Left hindlimb (tissue), 1 donor: Measurements from ENCODE around the gene TECTB.

Experiments
- DNase-seq: peaks from one replicate; pipeline ENCODE4 v3.0.0-alpha.2; 2018

The TECTB gene

GRCh38 chr10:112275512-112276245 is 7.5 kb upstream of the TECTB start:
- DNase-seq, result no peak

DNA sequence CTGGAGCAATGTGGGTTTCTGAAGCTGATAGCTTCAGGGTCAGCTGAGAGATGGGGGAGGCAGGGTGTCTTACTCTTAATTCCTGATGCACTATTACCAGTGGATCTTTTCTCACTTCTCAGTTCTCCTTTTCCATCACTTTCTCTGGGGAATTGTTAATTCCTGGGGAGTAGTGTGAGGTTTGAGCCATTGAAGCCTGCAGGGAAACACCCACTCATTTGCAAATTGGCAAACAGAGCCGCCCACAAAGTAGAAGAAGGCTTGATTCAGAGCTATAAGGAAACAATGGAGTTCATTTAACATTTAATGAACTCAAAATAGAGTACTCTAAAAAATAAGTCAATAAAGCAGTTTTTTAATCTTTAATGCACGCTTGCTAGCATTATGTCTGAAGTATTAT is 4.3 kb upstream of the TECTB start:
- DNase-seq, result no peak

GRCh38 chr10:112279433-112279832 is 3.8 kb upstream of the TECTB start:
- no peak for DNase-seq

- DNase-seq, result no peak
Observed at GRCh38 chr10:112280205-112280921, 2.8 kb upstream of the TECTB start.

DNA sequence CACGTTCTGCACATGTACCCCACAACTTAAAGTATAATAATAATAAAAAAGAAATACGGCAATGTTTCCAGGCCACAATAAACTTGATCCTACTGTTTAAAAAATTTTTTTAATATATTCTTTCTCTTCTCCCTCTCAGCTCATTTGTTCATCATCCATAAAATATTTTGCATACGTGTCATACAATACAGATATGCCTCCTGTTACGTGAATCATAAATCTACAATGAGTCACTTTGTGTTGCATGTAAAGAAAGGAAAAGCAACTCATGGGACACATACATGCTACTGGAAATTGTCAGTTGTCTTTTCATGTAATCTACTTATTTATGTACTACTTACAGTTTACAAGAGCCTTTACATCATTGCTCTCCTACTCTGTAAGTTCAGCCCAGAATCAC is 1.1 kb upstream of the TECTB start:
- DNase-seq, result no peak

DNA sequence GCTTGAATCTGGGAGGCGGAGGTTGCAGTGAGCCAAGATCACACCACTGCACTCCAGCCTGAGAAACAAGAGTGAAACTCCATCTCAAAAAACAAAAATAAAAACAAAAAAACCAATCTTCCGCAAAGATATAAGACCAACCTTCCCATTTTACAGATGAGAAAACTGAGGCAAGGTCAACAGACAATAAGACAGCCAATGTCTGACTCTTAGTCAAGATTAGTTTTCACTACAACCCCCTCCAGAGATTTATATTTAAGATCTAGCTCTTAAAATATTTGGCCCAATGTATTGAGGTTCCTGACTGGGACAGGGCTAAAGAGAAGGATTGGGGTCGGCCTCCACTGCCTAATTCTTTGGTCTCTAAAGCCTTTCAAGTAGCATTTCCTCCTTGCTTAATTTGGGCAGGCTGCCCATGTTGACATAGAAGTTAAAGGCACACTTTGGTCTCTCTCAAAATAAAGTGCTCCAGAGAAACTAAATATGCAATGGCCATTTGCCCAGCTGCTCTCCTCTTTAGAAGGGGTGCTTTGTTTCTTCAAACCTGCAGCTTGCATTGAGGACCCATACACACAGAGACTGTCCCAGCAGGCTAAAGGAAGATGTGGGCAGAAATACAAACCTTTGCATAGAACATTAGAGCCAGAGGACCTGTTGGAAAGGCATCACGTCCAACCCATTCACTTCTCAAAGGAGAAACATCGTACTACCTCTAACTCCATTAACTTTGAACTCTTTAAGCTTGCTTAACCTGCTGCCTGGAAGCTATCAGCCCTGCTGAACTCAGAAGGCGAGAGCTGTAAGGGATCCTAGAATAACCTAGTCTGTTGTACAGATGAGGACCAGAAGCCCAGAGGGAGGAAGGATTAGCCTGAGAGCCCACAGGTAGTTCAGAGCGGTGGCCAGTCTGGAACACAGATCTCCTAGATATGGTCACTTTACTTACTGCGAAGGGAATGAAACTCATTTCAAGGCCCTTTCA is 3.9 kb downstream of the TECTB start:
- no peak for DNase-seq

GRCh38 chr10:112287844-112288243 is 4.6 kb downstream of the TECTB start:
- DNase-seq, result peak; percentile 48

GRCh38 chr10:112288486-112288885 is 5.3 kb downstream of the TECTB start:
- DNase-seq, result no peak

GRCh38 chr10:112289373-112290053 is 6.3 kb downstream of the TECTB start:
- no peak for DNase-seq

DNA sequence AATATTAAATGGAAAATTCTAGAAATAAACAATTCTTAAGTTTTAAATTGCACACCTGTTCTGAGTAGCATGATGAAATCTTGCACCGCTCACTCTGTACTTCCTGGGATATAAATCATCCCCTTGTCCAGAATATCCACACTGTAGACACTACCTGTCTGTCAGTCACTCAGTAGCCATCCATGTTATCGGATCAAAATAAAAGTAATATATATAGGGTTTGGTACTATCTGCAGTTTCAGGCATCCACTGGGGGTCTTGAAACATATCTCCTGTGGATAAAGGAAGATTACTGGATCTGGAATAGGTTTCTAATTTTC is 6.8 kb downstream of the TECTB start:
- DNase-seq, result no peak

GRCh38 chr10:112294169-112294568 is 11.0 kb downstream of the TECTB start:
- DNase-seq, result no peak

DNA sequence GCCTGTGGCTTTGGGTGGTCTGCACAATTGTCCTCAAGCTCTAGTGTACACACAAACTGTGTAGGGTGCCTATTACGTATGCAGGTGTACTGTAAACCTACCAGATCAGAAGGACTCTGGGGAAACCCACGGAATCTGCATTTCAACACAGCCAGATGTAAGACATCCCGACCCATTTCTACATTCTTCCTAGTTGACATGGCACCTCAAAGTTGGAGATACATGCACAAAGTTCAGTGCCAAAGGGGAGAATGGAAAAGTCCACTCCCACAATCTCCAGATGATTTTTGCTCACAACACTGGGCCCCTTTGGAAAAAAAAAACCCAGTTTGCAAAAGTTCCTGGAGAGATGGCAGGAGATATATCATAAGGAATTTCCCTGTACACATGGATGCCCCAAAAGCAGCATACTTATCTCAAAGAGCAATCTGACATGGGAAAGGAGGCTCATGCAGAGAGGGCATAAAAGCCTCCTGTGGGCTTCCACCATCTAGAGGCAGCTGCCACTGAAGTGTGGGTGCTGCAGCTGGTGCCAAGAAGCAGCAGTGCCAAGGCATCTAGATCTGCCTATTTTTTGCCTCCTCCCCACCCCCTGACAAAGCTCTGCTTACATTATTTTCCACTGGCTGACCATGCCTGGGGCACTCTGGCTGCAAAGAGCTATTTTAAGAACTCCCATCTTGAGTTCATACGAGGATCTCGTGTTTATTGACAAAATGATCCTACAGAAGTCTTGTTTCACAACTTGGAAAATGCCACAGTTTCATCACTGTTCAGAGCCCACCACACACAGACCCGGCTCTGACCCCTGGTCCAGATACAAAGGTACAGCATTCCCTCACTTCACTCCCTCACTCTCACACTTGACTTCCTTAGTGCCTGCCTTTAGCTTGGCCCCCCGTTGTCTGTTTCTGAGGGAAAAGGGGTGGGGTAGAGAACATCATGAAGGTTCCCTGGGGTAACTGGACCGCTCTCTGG is 12.9 kb downstream of the TECTB start:
- no peak for DNase-seq

DNA sequence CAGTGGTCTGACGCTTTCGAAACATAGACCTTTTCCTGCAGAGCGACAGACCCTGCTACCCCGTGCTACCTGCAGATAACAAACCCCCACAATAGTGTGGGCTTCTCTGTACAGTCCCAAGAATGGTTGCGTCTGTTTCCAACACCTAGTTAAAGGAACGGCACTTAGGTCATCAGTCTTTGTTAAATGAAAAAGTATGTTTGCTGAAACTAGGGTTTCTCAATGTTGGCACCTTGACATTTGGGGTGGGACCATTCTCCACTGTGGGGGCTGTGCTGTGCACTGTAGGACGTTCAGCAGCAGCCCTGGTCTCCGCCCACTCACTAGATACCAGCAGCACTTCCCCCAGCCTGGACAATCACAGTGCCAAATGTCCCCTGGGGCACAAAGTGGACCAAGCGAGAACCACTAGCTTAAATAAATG is 13.7 kb downstream of the TECTB start:
- DNase-seq, result no peak

DNA sequence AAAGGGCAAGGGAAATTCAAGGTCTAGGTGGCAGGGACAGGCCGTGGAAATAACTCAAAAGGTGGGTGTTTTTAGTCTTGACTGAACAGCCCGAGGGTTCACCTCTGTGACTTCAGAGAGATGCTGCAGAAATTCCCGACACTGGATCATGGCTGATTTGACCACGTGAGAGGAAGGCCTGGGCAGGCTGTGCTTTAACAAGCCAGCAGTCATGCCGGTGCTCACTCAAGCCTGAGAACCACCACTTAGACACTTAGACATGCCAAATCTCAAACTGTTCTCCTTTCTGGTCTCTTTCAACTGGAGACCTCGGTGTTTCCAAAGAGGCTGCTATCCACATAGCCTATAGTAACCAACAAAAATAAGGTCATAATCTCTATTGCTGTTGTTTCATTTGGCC is 15.4 kb downstream of the TECTB start:
- DNase-seq, result no peak

DNA sequence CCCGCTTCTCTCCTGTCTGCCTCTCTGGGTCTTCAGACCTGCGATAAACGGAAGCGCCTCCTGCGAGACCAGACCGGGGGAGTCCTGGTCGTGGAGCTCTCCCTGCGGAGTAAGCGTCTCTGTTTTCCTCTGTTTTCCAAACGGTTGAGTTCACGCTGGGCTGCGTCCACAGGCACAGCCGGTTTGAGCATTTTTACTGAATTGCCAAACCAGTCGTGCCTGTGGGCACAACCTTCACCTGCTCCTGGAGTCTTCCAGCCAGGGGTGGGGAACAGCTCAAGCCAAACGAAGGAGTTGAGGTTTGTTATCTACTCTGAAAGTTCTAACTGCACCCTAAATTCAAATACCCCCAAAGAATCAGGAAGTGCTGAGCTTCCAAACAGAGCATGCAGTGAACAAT is 16.3 kb downstream of the TECTB start:
- no peak for DNase-seq

GRCh38 chr10:112302335-112302734 is 19.1 kb downstream of the TECTB start:
- DNase-seq, result no peak

DNA sequence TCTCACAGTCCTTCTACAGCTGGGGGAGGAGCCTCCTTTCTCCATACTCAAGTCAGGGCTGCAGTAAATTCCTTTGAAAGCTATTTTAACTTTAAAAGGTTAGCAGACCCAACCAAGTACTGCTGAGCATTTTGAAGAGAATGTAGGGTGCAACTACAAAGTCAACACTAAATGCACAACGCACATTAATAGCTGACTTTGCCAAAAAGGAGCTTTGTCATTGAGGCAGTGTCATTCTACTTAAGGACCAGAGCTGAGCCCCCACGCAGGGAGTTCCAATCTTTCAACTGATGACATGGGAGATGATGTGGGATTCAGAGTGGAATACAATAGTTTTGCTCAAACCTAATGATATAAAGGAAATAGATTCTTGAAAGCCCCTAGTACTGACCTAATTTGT is 20.3 kb downstream of the TECTB start:
- no peak for DNase-seq

- DNase-seq, result no peak
Observed at GRCh38 chr10:112304267-112304859, 21.2 kb downstream of the TECTB start.

DNA sequence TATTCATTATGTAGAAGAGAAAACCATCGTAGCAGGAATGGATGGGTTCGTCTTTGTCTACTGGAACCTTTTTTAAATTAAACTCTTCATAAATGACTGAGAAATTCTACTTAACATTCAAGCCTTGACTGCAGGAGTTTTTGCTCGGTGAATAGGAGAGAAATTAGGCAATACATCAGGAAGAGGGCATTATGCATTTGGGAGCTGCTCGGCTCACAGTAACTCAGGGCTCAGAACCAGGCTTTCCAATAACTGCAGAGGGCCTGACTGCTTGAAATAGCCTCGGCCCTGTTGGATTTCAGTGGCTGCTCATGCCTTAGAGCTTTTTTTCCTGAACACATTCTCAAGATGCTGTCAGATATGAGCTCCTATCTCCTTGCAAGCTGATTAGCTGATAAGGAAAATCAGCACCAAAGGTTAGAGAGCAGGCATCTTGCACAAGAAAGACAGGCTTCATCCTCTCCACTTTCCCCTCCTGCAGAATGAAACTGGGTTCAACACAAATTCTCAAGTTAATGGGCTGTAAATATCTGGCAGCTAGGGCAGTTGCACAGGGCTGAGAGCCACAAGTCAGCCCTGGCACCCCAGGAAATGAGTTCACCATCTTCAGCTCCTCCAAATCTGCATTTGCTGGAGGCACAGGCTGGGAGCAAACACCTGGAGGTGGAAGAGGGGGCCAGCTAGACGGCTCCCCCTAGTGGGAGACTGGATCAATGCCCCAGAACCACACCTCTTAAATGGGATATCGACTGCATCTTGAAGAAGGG is 24.3 kb downstream of the TECTB start:
- no peak for DNase-seq

- DNase-seq, result no peak
Observed at GRCh38 chr10:112308125-112308502, 24.9 kb downstream of the TECTB start.

- DNase-seq, result no peak
Observed at GRCh38 chr10:112311481-112311880, 28.3 kb downstream of the TECTB start.
